Activated B cell treated with CpG ODN at 0.5 μM for 24 hours (primary cell): ENCODE data around the gene SIRPA. TPM values are rescaled to one million over a fixed set of nuclear protein-coding genes. Genes with fewer than 3 reads are reported as not detected.

ENCODE experiments used
- ATAC-seq: fragments of 200-7000 bp; cut with Tn5 transposase; one replicate; pipeline ENCODE4 v1.10.0; 2021; ENCODE audit warnings: low read depth, mild to moderate bottlenecking, moderate library complexity
- CTCF ChIA-PET: fragments of 350-600 bp; sonication (Branson Sonifier 250); formaldehyde crosslinking; loops from one replicate; lab custom pipeline; 2021; ENCODE audit warnings: antibody characterized with exemption; lab: Charles Lee
- POLR2A ChIA-PET: fragments of 350-600 bp; sonication (Branson Sonifier 250); formaldehyde crosslinking; loops from one replicate; lab custom pipeline; 2021; ENCODE audit warnings: antibody characterized with exemption; lab: Charles Lee
- DNase-seq: peaks from one replicate; pipeline ENCODE4 v3.0.0; 2022
- H3K27ac Mint-ChIP-seq: one replicate; pipeline ENCODE4 v1.8.0; 2020; ENCODE audit warnings: mixed read lengths
- H3K27me3 Mint-ChIP-seq: one replicate; pipeline ENCODE4 v1.8.0; 2021; ENCODE audit warnings: mixed read lengths
- H3K36me3 Mint-ChIP-seq: one replicate; pipeline ENCODE4 v1.8.0; 2021; ENCODE audit warnings: low read depth, mixed read lengths
- H3K4me1 Mint-ChIP-seq: one replicate; pipeline ENCODE4 v1.8.0; 2021; ENCODE audit warnings: mixed read lengths
- H3K4me3 Mint-ChIP-seq: one replicate; pipeline ENCODE4 v1.8.0; 2020; ENCODE audit warnings: mild to moderate bottlenecking, mixed read lengths
- H3K9me3 Mint-ChIP-seq: one replicate; pipeline ENCODE4 v1.8.0; 2020; ENCODE audit warnings: mixed read lengths
- CTCF ChIP-seq: fragments of 200-600 bp; IDR thresholded peaks from one replicate; pipeline ENCODE4 v1.8.0; 2022; ENCODE audit warnings: antibody characterized with exemption, mild to moderate bottlenecking
- intact Hi-C: fragments of 100-400 bp; cut with micrococcal nuclease; formaldehyde crosslinking; loops from one replicate; pipeline ENCODE4 v1.15.1; 2024
- total RNA-seq: library from RNA; stranded (reverse); gene quantifications from 2 replicates; pipeline ENCODE4 v1.2.3, GENCODE V29; 2022

SIRPA gene
- total RNA-seq, 1 donor from 2014 or later, result 10.1 TPM

GRCh38 chr20:1934156-1934555 is 38.9 kb downstream of the SIRPA start:
- ATAC-seq (no peak), DNase-seq (no peak)
- CTCF ChIA-PET, result no interaction called here
- H3K27ac Mint-ChIP-seq, result no peak overlapping the region
- peaks cover 21% of the 10 kb centered on the region for H3K36me3 Mint-ChIP-seq
- H3K4me3 Mint-ChIP-seq, result no peak overlapping the region
- POLR2A ChIA-PET, result no interaction called here
- H3K4me1 Mint-ChIP-seq, result no peaks in the 10 kb centered on the region
- no peaks in the 10 kb centered on the region for H3K27me3 Mint-ChIP-seq
- no peaks in the 10 kb centered on the region for H3K9me3 Mint-ChIP-seq
- TF ChIP-seq CTCF, result no peak
- intact Hi-C loops, result no loop called here

GRCh38 chr20:1934721-1935573 is 39.7 kb downstream of the SIRPA start:
- POLR2A ChIA-PET, result interaction anchor here (1.0 kb wide), 1 partner anchor 133 kb away, joined by 3 read pairs; no protein-coding TSS in a partner anchor
- Mint-ChIP-seq H3K4me1 (no peaks in the 10 kb centered on the region), H3K27me3 (no peaks in the 10 kb centered on the region), H3K9me3 (no peaks in the 10 kb centered on the region), H3K36me3 (peaks cover 21% of the 10 kb centered on the region), H3K27ac (no peak overlapping the region), H3K4me3 (no peak overlapping the region)
- no peak for TF ChIP-seq CTCF
- no peak for ATAC-seq
- CTCF ChIA-PET, result no interaction called here
- no peak for DNase-seq
- intact Hi-C loops, result no loop called here

GRCh38 chr20:1935696-1936366 is 40.6 kb downstream of the SIRPA start:
- ATAC-seq (no peak), DNase-seq (no peak)
- intact Hi-C loops, result no loop called here
- no peaks in the 10 kb centered on the region for H3K9me3 Mint-ChIP-seq
- no peak overlapping the region for H3K27ac Mint-ChIP-seq
- no peaks in the 10 kb centered on the region for H3K27me3 Mint-ChIP-seq
- H3K36me3 Mint-ChIP-seq, result peaks cover 21% of the 10 kb centered on the region
- no peak overlapping the region for H3K4me3 Mint-ChIP-seq
- no peaks in the 10 kb centered on the region for H3K4me1 Mint-ChIP-seq
- TF ChIP-seq CTCF, result no peak
- CTCF ChIA-PET, result no interaction called here
- POLR2A ChIA-PET, result interaction anchor here (1.0 kb wide), 1 partner anchor 133 kb away, joined by 3 read pairs; no protein-coding TSS in a partner anchor

- no peaks in the 10 kb centered on the region for H3K27me3 Mint-ChIP-seq
- no peaks in the 10 kb centered on the region for H3K9me3 Mint-ChIP-seq
- ATAC-seq, result no peak
- TF ChIP-seq CTCF, result no peak
- H3K4me3 Mint-ChIP-seq, result no peak overlapping the region
- no peaks in the 10 kb centered on the region for H3K4me1 Mint-ChIP-seq
- DNase-seq, result no peak
- H3K36me3 Mint-ChIP-seq, result peaks cover 21% of the 10 kb centered on the region
- POLR2A ChIA-PET, result no interaction called here
- CTCF ChIA-PET, result no interaction called here
- intact Hi-C loops, result no loop called here
- no peak overlapping the region for H3K27ac Mint-ChIP-seq
Observed at GRCh38 chr20:1937316-1937976, 42.2 kb downstream of the SIRPA start.
